G401.6 (cell line): ENCODE data around the gene CHURC1.

Experiments
- FAIRE-seq: peaks from 2 replicates; lab custom pipeline; 2012; peaks lifted over from hg19 to GRCh38; lab: Jason Lieb, UNC

Gene CHURC1

GRCh38 chr14:64914237-64915028 is at the start of gene CHURC1:
Gene CHURC1, plus strand, starts transcription at chr14:64914455. Its CDS starts 41 bp downstream, at chr14:64914496.
- FAIRE-seq, result peak; percentile 94

DNA sequence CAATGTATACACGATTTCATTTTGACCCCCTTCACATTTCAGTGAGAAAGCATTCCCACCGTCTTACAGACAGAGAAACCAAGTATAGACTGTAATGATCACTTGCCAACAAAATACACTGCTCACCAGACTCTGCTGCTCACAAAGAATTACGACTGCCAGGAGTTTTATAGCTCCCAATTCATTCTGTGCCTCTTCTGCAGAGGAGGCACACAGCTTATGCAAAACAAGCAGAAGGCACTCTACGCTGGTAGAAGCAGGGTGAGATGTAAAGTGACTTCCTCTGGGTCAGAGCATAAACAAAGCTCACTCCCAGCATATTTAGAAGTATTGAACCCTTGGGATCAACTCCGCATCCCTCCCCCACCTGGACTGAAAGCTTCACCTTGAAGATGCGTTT is 49.1 kb upstream of the CHURC1 start:
- FAIRE-seq, result no peak

GRCh38 chr14:64865992-64866391 is 48.3 kb upstream of the CHURC1 start:
- FAIRE-seq, result no peak

- no peak for FAIRE-seq
Measured at GRCh38 chr14:64867182-64867581, 47.1 kb upstream of the CHURC1 start.

DNA sequence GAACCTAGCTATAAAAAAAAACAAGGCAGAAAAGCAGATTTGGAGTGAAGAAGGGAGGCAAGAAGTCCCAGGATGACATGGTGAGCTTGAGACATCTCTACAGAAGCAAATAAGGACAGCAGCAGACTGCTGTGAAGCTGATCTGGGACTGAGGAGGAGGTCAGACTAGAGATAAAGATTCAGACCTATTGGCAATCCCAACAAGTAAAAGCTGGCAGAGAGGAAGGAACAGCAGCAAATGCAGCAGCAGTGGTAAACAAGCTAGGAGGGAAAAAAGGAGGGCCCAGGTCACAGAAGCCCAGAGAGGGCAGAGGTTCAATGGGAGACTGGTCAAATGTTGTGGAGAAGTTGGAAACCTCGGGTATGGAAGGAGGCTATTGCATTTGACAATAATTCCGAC is 45.9 kb upstream of the CHURC1 start:
- FAIRE-seq, result no peak

- no peak for FAIRE-seq
Measured at GRCh38 chr14:64868841-64869240, 45.4 kb upstream of the CHURC1 start.

DNA sequence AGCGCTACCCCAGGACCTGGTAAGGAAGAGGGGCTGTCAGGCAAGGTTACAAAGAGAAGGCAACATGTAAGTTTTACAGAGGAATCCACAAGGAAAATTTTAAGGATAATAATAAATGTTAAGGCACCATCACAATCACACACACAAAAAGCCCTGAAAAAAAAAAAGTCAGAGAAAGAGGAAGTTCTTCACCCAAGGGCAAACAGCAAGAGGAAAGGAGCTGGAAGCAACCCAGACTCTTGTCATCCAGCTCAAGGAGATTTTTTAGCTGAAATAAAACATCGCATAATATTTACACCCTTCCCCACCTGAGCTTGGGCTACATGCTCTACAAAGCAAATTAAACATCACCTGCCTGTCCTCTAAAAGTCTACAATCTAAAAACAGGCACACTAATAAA is 44.1 kb upstream of the CHURC1 start:
- no peak for FAIRE-seq

DNA sequence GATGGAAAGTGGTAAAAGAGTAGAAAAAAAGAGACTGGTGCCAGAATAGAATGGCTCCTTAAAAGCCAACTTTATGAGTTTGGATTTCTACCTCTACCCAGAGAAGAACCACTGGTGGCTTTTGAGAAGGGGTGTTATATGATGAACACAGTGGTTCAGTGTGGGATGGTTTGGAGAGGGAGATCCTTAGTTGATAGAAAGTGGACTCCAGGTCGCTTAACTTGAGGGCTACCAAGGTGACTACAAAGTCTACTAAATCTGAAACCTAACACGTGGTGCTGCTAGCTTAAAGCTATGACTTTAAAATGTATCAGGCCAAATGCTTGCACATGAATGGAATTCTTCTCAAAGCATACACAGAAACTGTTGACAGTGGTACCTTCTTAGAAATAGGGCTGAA is 42.9 kb upstream of the CHURC1 start:
- FAIRE-seq, result no peak

GRCh38 chr14:64873506-64874219 is 40.6 kb upstream of the CHURC1 start:
- FAIRE-seq, result no peak

- no peak for FAIRE-seq
Measured at GRCh38 chr14:64875350-64875749, 38.9 kb upstream of the CHURC1 start.

- FAIRE-seq, result no peak
Measured at GRCh38 chr14:64877846-64878245, 36.4 kb upstream of the CHURC1 start.

- no peak for FAIRE-seq
Measured at GRCh38 chr14:64878837-64879634, 35.2 kb upstream of the CHURC1 start.

DNA sequence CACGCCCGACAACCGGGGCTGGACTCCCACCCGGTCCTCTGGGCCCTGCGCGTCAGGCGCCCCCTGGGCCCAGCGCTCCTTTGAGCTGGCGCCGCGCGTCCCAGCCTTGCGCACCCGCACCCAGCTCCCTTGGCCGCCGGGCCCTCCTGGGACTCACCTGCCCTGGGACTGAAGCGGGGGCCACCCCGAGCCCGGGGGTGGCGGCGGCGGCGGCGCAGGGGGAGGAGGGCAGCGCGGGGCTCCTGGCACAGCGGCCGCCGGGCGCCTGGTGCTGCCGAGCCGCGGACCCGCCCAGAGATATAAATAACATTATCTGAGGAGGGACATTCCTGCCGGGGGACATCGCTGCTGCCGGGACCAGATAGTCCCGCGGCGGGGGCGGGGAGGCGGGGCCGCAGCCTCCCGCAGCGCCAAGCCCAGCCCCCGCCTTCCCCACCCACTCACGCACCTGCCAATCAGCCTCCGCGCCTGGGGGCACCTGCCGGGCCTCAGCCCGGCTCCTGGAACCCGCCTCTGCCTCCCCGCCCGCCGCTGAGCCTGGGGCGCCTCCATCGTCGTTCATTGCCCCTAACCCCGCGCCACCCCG is 34.5 kb upstream of the CHURC1 start, which contains the start of gene SPTB:
Gene SPTB, minus strand, starts transcription at position 273 of the 586 bp plus-strand sequence. CDS start 56,813 bp downstream, outside the sequence.
- FAIRE-seq, result no peak

- FAIRE-seq, result no peak
Measured at GRCh38 chr14:64880221-64881121, 33.8 kb upstream of the CHURC1 start.

- FAIRE-seq, result no peak
Measured at GRCh38 chr14:64885559-64885958, 28.7 kb upstream of the CHURC1 start.

GRCh38 chr14:64889352-64889751 is 24.9 kb upstream of the CHURC1 start:
- no peak for FAIRE-seq

- no peak for FAIRE-seq
Measured at GRCh38 chr14:64891173-64891838, 22.9 kb upstream of the CHURC1 start.

DNA sequence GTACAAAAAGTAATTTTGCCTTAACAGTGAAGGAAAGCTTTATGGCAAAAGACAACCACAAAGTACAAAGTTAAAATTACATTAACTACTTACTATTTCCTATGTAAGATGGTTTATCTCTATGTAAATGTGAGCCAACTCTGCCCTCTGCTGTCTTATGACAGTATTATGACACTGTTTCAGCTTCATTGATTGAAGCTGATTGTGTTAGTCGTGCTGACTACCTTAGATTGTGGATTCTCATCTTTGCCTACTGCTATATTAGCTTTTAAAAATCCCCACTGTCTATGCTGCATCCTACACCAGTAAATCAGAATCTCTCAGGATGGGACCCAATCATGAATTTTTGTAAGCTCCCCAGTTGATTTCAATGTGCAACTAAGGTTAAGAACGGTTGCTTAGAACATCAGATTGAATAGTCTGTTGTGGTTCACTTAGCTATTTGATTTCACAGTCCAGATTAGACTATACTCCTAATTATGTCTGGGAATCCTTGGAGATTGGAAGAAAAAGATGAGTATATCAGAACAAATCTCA is 22.3 kb upstream of the CHURC1 start:
- peak; percentile 73 for FAIRE-seq

- FAIRE-seq, result no peak
Measured at GRCh38 chr14:64899958-64900357, 14.3 kb upstream of the CHURC1 start.

DNA sequence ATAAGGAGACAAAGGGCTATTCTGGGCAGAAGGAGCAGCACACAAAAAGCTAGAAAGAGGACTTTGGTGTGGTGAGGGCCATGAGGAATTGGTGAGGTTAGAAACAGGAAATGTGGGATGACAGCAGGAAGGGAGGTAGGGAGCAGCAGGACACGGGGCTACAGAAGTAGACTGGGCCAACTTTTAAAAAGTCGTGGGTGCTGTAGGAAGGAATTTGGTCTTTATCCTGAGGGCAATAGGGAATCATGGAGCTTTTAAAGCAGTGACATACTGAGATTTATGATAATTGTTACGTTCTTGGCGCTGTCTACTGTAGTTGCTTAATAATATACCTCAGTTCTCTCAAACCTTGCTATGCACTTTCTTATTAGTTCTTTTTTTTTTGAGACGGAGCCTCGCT is 8.2 kb upstream of the CHURC1 start:
- no peak for FAIRE-seq
